ENCODE results near the gene LGSN.

LGSN gene

GRCh38 chr6:63263444-63263843 lies 56.3 kb downstream of the LGSN start:
- TF ChIP-seq CTCF (IDR thresholded peaks at IDR 0.05; ENCODE audit: low read depth, low read length): no peak
- no peak for DNase-seq (ENCODE audit: extremely low read depth, low read depth)

GRCh38 chr6:63261820-63262219 lies 58.0 kb downstream of the LGSN start:
- DNase-seq (ENCODE audit: extremely low read depth, low read depth): no peak
- no peak for TF ChIP-seq CTCF (IDR thresholded peaks at IDR 0.05; ENCODE audit: low read depth, low read length)

DNA sequence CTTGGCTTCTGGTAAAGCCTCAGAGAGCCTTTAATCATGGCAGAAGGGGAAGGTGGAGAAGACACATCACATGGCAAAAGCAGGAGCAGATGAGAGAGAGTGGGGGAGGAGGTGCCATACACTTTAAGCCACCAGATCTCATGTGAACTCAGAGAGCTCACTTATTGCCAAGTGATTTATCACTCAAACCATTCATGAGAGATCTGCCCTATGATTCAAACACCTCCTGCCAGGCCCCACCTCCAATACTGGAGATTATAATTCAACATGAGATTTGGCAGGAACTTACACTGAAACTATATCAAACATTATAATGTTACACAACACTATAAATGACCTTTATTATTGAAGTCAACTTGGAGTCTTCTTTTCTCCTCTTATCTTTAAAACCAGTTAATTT lies 60.6 kb downstream of the LGSN start:
- TF ChIP-seq CTCF (IDR thresholded peaks at IDR 0.05; ENCODE audit: low read depth, low read length): no peak
- DNase-seq (ENCODE audit: extremely low read depth, low read depth): no peak

- DNase-seq (ENCODE audit: extremely low read depth, low read depth): no peak
- TF ChIP-seq CTCF (IDR thresholded peaks at IDR 0.05; ENCODE audit: low read depth, low read length): no peak
Observed at GRCh38 chr6:63249875-63250482, 69.8 kb downstream of the LGSN start.

DNA sequence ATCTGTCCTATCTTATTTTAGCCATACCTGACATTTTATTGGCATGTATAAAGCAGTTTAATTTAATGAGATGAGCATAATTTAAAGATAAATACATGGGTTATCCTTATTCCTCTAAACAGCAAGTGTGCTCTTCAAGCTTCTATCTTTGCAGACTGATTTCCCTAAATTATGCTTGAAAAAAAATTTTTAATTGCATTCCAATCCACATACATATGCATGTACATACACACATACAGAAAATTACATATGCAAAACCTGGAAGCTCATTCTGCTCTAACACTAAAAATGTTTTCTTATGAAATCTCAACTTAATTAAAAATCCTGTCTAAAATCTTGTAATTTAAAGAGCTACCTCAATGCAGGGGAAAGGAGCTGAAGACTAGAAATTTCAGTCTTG lies 73.2 kb downstream of the LGSN start:
- TF ChIP-seq CTCF (IDR thresholded peaks at IDR 0.05; ENCODE audit: low read depth, low read length): no peak

DNA sequence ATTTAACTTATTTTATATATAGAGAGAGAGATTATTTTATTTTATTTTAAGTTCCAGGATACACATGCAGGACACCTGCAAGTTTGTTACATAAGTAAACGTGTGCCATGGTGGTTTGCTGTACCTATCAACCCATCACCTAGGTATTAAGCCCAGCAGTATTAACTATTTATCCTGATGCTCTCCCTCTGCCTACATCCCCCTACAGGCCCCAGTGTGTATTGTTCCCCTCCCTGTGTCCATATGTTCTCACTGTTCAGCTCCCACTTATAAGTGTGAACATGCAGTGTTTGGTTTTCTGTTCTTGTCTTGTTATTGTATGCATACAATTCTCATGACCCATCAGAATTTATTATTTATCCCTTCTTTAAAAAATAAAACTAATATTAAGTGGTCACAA lies 73.9 kb downstream of the LGSN start:
- DNase-seq (ENCODE audit: extremely low read depth, low read depth): no peak
- no peak for TF ChIP-seq CTCF (IDR thresholded peaks at IDR 0.05; ENCODE audit: low read depth, low read length)

More for the DNA sequence above, 73.2 kb downstream of the LGSN start:
- DNase-seq (ENCODE audit: extremely low read depth, low read depth): no peak

DNA sequence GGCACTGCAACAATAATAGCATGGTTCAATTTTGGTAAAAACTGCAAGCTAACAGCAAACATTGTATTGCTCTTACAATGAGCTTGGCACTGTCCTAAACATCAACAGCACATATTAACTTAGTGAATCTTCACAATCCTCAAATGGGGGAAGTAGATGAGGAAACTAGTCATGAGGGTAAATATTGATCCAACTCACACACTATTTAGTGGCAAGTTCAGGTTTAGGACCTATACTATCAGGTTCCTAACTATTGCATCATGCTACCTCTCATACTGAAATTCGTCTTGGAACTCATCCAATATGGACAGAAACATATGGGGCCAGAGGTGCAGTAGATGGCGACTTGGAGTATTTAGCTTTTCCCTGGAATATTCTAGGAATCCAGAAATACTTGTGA lies 74.4 kb downstream of the LGSN start:
- no peak for DNase-seq (ENCODE audit: extremely low read depth, low read depth)
- no peak for TF ChIP-seq CTCF (IDR thresholded peaks at IDR 0.05; ENCODE audit: low read depth, low read length)
